Measurements from ENCODE around the gene FNDC3B.

- TF ChIP-seq ZNF146 (tag by site-specific recombination; IDR thresholded peaks at IDR 0.05) (no peak), ELK4 (IDR thresholded peaks at IDR 0.05; ENCODE audit: borderline replicate concordance, low read depth, low read length) (no peak), CTCF (tag by site-specific recombination; IDR thresholded peaks at IDR 0.05) (no peak), PRDM10 (tag by site-specific recombination; IDR thresholded peaks at IDR 0.05) (no peak), ZNF274 (IDR thresholded peaks at IDR 0.05; ENCODE audit: low read length) (no peak), ZNF274 (tag by site-specific recombination; IDR thresholded peaks at IDR 0.05; ENCODE audit: borderline replicate concordance) (no peak), ZNF776 (tag by site-specific recombination; IDR thresholded peaks at IDR 0.05; ENCODE audit: borderline replicate concordance) (no peak), INSM2 (tag by site-specific recombination; IDR thresholded peaks at IDR 0.05) (no peak), KLF16 (tag by site-specific recombination; IDR thresholded peaks at IDR 0.05) (no peak), ZNF76 (tag by site-specific recombination; IDR thresholded peaks at IDR 0.05; ENCODE audit: borderline replicate concordance, low read depth) (no peak), ZBTB49 (tag by site-specific recombination; IDR thresholded peaks at IDR 0.05; ENCODE audit: low read depth) (no peak), ZNF561 (tag by site-specific recombination; IDR thresholded peaks at IDR 0.05; ENCODE audit: borderline replicate concordance) (no peak), REST (tag by site-specific recombination; IDR thresholded peaks at IDR 0.05) (no peak), ZNF777 (tag by site-specific recombination; IDR thresholded peaks at IDR 0.05; ENCODE audit: borderline replicate concordance) (no peak)
Measured at GRCh38 chr3:172373912-172374311, 334.5 kb downstream of the FNDC3B start.
